GM23248 (cell line): ENCODE data around the gene IFNA17.
"Not testable (repeated sequence)": the region's sequence is repeated elsewhere in the genome, so short reads cannot be mapped to it uniquely, and the experiment has no call there.

Experiments used
- EZH2 ChIP-seq: fragments of 200-600 bp; sonication (generic); IDR thresholded peaks from 2 replicates; pipeline ENCODE4 v1.6.1; 2018; ENCODE audit warnings: antibody characterized with exemption, mild to moderate bottlenecking; ENCODE audit not compliant: insufficient read depth, poor library complexity, severe bottlenecking
- EZH2phosphoT487 ChIP-seq: fragments of 200-600 bp; sonication (generic); IDR thresholded peaks from 2 replicates; pipeline ENCODE4 v1.6.1; 2018; ENCODE audit warnings: antibody characterized with exemption, moderate library complexity, mild to moderate bottlenecking, low read depth; ENCODE audit not compliant: insufficient read depth

- TF ChIP-seq EZH2phosphoT487, EZH2: not testable (repeated sequence)
These were observed 7.7 kb upstream of the IFNA17 start for GRCh38 chr9:21235468-21236359.
